NCI-H446 treated with DMSO at 0.1 percent for 48 hours (cell line): ENCODE measurements around the gene CHTF18.
"Not testable (repeated sequence)": the region's sequence is repeated elsewhere in the genome, so short reads cannot be mapped to it uniquely, and the experiment has no call there.

Experiments used
- DNase-seq: peaks from one replicate; lab custom pipeline; 2025; lab: John Stamatoyannopoulos, UW

The CHTF18 gene

GRCh38 chr16:788399-789126 lies at the start of gene CHTF18:
Gene CHTF18, plus strand, starts transcription at chr16:788620. Its CDS starts 65 bp downstream, at chr16:788685.
- DNase-seq, result peak; percentile 76

DNA sequence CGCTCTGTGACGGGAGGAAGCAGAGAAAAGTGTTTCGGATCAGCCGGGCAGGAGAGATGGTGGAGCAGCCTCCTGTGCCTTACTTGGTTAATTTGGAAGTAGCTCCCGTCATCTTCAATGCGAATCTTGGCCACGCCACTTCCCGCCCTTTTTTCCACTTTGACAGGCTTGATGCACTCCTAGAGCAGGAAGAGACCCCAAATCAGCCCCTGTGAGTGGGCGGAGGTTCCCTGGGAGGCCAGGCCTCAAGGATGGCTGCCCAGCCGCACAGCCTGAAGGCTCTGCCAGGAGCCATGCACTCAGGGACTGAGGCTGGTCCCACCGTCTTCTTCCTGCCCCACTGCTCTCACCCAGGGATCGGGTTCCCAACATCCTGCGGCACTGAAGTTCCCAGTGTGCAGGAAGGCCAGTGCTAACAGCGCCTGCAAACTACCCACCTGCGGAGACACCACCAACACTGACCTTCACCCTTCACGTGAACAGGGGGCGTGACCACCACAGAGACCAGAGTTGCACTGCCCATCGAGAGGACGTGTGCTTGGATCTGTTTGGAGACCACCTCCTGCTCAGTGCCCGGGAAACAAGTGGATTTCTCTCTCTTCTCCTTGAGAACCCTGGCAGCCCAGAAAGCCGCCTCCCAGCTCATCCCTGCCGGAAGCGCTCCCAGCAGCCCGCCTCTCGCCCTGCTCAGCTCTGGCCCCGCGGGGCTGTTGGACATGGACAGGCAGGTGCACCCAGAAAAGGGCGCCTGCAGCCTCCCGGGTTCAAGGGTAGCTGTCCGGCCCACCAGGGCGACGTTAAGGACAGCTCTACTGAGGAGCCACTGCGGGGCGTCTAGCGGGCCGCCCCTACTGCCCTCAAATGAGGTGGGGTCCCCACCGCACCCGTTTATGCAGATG lies 48.6 kb upstream of the CHTF18 start:
- DNase-seq, result no peak

DNA sequence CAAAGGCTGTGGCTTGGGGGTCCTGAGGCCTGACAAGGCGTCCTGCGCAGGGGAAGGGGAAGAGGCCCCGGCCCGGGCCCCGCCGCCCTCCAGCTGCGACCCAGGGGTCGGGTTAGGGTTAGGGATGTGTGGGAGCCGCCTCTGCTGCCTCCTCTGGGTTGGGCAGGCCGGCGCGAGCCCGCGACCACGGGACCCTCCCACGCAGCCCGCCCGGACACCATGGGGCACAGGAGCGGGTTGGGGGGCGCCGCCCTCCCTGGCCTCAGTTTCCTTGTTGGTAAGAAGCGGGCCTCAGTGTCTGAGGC lies 48.0 kb upstream of the CHTF18 start:
- no peak for DNase-seq

DNA sequence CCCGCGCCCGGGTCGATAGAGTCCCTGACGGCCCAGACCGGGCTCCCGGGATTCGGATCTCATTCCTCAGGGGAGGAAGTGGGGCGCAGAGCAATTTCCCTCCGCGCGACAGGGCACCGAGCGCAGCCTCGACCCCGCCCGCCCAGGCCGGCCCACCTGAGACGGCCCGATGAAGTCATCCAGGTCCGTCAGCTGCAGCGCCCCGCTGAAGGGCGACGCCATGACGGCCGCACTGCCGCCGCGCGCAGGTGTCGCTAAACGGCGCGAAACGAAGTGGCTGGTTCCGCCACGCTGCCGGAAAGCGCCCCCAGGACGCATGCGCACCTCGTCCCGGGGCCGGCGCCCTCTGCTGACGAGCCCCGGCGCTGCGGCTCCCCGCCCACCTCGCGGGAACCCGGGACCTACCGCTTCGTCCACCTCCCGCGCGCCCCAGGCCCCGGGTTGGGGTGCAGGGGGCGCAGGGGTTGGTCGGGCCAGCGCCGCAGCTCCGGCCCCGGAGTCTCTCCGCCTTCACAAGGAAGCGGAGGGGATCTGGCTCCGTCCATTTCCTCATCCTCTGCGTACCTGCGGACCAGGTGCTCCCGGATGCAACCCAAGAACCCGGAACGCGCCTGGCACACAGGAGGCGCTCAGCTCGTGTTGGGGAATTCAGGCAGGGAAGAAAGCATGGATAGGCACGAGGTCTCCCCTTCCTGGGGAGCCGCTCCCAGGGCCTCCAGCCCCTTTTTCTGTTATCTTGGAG lies 47.5 kb upstream of the CHTF18 start, which contains the start of gene CIAO3:
Gene CIAO3 (minus strand): TSS at position 234 of the 742 bp plus-strand sequence. CDS start 12 bp downstream, at position 222.
- DNase-seq, result peak; percentile 57

DNA sequence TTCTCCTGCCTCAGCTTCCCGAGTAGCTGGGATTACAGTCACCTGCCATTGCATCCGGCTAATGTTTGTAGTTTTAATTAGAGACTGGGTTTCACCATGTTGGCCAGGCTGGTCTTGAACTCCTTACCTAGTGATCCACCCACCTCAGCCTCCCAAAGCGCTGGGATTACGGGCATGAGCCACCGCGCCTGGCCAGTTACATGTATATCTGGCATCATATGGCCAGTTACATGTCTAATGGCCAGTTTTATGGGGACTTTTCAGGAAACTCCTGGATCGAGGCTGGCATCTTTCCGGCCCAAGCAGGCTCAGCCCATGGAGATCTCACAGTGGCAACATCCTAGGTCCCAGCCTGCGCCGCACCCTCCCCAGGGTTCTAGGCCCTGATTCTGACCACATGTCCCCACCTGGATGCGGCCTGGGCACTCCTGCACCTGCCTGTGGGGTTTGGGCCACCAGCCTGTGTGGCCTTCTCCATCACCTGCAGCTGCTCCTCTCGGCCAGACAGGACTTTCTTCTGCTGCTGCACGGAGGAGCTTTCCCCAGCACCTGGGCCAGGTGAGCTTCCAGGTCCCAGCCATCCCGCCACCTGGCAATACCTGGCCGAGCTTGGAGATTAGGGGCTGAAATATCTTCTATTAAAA lies 46.3 kb upstream of the CHTF18 start:
- no peak for DNase-seq

DNA sequence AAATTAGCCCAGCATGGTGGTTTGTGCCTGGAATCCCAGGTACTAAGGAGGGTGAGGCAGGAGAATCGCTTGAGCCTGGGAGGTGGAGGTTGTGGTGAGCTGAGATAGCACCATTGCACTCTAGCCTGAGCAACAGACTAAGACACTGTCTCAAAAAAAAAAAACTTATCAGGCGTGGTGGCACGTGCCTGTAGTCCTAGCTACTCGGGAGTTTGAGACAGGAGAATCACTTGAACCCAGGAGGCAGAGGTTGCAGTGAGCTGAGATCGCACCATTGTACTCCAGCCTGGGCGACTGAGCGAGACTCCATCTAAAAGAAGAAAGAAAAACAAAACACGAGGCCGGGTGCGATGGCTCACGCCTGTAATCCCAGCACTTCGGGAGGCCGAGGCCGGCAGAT lies 45.5 kb upstream of the CHTF18 start:
- DNase-seq, result not testable (repeated sequence)

DNA sequence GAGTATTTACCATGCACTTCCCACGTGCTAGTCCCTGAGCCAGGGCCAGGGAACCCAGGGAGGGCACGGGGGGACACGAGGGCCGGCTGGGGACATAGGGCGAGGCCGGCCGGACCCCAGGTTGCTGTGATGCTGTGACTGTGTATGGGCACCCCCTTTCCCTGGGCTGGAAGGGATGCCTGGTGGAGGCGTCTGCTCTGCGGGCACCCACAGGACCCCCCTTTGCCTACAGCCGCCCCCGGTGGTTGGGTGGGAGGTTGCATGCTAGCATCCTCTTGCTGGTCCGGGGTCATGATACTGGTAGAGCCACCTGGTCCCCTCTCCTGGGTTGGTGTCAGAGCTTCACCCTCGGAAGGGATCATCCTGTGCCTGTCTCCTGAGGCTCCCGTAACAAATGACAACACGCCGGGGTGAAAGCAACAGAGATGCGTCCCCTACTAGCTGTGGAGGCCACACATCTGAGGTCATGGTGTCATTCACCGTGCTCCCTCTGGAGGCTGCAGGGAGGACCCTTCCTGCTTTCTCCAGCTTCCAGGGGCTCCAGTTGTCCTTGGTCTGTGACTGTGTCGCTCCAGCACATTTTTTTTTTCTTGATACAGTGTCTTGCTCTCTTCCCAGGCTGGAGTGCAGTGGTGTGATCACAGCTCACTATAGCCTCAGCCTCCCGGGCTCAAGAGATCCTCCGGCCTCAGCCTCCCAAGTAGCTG lies 44.5 kb upstream of the CHTF18 start:
- DNase-seq, result no peak

- no peak for DNase-seq
Observed at GRCh38 chr16:745739-746138, 42.7 kb upstream of the CHTF18 start.

GRCh38 chr16:746637-747036 lies 41.8 kb upstream of the CHTF18 start:
- DNase-seq, result no peak

DNA sequence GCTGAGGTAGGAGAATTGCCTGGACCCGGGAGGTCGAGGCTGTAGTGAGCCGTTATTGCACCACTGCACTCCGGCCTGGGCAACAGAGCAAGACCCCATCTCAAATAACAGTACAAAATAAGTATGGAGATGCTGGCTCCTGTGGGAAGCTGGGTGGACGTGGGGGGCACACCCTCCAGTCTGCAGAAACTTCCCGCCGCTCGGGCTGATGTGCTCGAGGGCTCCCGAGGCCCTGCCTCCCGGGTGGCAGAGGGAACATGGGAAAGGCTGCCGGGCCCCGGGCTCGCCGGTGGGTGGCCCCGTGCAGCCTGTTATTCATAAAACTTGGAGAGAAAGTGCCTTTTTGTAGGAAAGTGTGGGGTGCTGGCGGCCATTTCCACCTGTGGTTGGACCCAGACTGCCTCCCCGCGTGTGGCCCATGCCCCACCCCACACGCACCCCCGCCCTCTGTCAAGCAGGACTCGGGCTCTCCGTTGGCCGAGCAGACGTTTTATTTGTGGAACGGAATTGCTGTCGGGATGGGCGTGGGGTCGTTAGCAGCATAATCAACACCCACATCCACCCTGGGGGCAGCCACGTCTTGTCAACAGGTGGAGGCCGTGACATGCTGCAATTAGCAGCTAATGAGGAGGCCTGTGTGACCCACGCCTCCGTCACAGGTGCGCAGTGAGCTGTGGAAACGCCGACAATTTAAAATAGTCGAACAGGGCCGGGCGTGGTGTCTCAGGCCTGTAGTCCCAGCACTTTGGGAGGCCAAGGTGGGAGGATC lies 40.3 kb upstream of the CHTF18 start:
- DNase-seq, result no peak

DNA sequence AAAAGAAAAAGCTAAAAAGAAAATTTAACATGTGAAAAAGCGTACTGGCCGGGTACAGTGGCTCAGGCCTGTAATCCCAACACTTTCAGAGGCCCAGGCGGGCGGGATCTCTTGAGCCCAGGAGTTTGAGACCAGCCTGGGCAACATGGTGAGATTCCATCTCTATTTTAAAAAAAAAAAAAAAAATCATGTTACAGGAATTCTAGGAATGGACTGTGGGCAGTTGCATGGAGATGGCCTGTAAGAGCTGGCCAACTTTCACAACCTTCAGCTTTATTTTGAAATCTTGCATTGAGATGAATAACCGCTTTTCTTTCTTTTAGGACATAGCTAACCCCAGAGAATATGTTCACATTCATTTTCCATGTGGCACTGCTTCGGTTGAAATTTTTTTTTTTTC lies 39.4 kb upstream of the CHTF18 start:
- DNase-seq, result no peak

- no peak for DNase-seq
Observed at GRCh38 chr16:750485-750884, 37.9 kb upstream of the CHTF18 start.

- no peak for DNase-seq
Observed at GRCh38 chr16:751152-752006, 37.0 kb upstream of the CHTF18 start.

DNA sequence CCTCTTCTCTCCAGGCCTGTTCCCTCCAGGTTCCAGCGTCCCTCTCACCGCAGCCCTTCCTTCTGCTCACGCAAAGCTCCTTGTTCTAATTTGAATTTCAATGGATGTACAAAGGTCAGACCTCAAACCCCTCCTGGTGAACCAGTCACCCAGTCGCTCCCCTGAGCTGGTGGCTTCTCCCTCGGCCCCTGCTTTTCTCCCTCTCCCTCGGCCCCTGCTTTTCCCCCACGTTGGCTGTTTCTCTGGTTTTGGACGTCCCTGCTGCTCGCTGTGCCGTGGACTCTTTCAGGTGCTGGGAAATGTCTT lies 36.5 kb upstream of the CHTF18 start:
- DNase-seq, result no peak

DNA sequence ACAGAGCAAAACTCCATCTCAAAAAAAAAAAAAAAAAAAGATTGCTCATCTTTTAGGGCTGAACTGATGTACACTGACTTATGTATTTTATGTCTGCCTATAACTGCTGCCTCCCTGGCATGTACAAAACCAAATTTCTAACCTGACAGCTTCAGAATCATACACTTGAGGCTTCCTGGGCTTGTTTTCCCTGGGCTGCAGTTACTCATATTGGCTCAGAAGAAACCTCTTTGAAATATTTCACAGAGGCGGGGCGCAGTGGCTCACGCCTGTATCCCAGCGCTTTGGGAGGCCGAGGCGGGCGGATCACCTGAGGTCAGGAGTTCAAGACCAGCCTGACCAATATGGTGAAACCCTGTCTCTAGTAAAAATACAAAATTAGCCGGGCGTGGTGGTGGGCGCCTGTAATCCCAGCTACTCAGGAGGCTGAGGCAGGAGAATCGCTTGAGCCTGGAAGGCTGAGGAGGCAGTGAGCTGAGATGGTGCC lies 34.3 kb upstream of the CHTF18 start:
- not testable (repeated sequence) for DNase-seq

- no peak for DNase-seq
Observed at GRCh38 chr16:754656-755055, 33.8 kb upstream of the CHTF18 start.

DNA sequence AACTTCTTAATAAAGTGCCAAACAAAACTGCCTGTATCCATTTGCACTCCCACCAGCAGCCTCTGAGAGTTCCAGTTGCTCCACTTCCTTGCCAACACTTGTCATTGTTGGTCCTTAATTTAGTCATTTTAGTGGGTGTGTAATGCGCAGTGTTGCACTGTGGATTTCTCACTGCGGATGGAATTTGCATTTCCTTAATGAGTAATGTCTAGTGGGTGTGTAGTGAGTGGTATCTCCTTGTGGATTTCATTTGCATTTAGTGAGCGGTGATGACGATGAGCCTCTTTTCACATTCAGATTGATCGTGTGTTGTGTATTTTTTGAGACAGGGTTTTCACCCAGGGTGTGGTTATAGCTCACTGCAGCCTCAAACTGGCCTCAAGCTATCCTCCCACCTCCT lies 32.0 kb upstream of the CHTF18 start:
- no peak for DNase-seq

GRCh38 chr16:759110-759910 lies 29.1 kb upstream of the CHTF18 start:
- no peak for DNase-seq

DNA sequence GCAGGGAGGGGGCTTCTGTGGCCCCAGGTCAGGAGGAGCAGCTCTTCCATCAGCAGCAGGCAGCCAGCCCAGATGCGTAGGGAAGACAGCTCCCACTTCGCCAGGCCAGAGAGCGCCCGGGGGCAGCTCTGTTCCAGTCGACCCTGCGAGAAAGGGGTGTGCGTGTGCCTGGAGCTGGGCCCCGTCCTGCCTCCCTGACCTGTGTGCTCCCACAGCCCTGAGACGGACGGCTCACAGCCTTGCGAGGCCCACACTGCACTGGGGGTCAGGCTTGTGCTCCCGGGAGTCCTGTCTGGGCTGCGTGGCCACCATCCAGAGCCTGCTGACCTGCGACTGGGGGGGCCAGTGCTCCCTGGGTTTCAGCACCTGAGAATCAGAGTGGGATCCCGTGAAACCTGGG lies 28.4 kb upstream of the CHTF18 start:
- DNase-seq, result no peak
